Activated T-cell treated with anti-CD3 and anti-CD28 coated beads for 4 hours (primary cell): ENCODE results near the gene RNF114.
A peak's percentile ranks its signal among the peaks of the same experiment; 100 is the strongest.
"Not testable (repeated sequence)": the region's sequence is repeated elsewhere in the genome, so short reads cannot be mapped to it uniquely, and the experiment has no call there.

Experiments used
- DNase-seq: peaks from one replicate; pipeline ENCODE4 v3.0.0-alpha.2; 2020

Gene RNF114

DNA sequence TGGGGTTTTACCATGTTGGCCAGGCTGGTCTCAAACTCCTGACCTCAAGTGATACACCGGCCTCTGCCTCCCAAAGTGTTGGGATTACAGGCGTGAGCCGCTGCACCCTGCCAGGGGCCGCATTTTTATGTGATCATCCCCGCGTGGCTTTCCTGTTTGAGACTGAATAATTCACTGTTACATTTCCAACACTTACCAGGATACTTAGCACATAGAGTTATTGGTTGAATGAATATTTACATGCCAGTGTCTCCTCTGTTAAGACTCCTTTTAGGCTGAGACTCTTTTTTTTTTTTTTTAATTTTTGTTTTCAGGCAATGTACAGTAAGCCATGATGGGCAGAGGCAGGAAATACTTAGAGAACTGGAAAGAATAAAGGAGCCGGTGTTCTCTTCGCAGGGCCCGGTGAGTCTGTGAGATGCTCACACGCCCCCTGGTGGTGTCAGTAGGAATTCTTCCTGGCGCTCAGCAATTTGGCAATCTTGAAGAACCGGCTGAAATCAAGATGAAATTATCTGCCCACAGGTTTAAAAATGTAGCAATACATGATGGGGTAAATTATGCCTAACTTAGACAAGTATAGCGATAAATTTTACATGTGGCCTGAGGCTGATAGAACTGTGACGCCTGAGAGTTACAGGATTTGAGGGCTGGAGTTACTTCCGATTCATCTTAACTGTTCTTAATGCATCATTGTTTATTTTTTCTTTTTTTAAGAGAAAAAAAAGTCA lies 7.6 kb upstream of the RNF114 start:
- peak; percentile 76 for DNase-seq

DNA sequence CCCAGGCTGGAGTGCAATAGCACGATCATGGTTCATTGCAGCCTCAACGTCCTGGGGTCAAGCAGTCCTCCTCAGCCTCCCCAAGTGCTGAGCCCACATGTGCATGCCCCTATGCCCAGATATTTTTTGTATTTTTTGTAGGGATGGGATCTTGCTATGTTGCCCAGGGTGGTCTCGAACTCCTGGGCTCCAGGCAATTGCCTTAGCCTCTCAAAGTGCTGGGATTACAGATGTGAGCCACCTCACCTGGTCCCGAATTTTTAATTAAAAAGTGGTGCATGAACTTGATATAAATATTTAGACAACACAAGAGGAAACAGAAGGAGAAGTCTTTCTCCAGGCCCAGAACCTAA lies 7.1 kb upstream of the RNF114 start:
- no peak for DNase-seq

DNA sequence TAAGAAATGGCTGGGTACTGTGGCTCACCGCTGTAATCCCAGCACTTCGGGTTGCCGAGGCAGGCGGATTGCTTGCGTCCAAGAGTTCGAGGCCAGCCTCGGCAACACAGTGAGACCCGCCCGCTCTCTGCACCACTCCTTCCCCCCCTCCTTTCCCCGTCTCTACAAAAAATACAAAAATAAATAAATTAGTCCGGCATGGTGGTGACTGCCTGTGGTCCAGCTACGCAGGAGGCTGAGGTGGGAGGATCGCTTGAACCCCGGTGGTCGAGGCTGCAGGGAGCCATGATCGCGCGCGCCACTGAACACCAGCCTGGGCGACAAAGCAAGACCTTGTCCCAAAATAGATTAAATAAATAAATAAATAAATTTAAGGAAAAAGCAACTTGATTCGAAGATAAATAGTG lies 448 bp upstream of the RNF114 start:
- no peak for DNase-seq

DNA sequence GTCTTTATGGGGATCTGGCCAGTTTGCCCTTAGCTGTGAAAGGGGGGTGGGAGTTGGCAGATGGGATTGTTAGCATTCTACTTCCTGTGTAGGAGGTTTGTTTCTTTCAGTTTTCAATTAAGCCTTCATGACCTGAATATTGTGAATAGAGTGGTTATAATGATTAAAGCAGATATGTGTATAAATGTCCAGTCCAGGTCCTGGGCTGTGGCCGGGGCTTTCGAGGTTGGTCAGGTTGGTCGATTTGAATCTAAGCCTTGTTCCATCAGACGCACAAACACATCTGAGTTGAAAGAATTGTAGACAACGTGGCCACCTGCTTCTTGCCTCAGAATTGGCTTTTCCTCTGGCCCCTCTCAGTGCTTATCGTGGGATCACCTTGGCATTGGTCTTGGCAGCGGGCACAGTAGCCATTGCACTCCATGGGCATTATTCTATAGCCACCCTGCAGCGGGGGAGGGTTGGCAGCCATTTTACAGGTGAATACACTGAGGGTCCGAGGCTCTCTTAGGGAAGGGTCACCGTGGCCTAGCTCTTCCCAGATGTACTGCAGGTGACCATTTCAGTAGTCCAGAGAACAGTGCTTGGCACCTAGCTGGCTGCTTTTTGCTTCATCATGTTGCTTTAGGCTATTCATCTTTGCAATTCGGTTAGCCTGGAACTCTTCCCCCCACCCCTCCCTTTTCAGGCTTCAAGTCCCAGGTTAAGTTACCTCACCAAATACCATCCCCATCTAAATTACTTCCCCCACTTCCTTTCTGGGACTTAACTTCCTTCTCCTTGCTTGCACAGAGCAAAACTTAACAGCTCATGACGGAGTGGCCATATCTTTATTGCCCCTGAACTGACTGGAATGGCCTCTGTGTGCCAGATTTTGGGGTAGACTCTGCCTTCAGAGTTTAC lies 1.1 kb downstream of the RNF114 start:
- DNase-seq = no peak

DNA sequence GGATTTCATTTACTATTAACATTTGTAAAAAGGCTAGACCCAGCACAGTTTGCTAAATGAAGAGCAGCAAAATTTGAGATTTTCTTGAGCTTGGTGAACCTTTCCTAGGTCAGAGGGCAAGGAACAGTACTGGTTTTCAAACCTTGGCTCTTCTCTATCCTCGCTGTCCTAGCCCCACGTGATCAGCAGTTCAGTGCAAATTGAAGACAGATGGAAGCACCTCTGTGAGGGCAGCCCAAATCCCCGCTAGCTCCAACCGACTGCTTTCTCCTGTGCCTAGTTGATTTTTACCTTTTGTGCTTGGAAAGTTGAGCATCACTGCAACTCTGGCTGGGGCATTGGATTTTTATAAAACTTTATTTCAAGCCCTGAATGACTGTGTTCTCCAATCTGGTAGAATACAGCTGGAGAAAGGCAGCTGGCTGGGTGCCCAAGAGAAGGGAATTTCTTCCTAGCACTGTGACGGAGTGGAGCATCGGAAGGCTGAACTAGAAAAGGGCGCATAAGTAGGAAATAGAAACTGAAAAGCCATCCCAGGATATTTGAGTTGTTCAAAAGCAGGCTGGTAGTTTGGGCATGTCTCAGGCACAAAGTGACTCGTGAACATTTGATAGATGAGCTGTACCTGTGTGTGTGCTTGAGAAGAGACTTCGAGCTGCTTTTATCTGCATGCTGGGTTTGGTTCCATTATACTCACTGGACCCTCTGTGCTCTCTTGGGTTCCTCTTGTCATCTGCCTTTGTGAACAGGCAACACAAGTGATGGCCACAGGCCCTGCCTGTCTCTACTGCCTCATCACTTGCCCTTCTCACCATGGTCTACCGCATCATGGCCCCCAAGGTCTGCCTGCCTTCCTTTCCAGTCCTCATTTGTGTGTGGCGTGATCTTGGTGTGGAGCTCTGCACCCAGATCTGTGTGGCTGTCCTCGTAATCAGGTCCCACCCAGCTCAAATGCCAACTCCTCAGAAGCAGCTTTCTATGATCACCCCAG lies 2.3 kb downstream of the RNF114 start:
- no peak for DNase-seq

DNA sequence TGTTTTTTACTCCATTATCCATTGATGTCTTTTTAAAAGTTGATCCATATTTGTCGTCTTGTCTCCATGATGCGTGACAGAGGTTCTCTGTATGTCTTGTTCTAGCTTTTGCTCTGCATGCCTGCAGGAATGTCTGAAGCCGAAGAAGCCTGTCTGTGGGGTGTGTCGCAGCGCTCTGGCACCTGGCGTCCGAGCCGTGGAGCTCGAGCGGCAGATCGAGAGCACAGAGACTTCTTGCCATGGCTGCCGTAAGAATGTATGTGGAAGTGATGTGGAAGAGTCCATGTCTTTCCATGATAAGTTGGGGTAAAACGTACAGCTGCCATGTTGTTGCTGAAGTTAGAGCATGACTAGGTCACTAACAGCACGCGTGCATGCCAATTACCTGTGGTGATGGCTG lies 5.3 kb downstream of the RNF114 start:
- no peak for DNase-seq

DNA sequence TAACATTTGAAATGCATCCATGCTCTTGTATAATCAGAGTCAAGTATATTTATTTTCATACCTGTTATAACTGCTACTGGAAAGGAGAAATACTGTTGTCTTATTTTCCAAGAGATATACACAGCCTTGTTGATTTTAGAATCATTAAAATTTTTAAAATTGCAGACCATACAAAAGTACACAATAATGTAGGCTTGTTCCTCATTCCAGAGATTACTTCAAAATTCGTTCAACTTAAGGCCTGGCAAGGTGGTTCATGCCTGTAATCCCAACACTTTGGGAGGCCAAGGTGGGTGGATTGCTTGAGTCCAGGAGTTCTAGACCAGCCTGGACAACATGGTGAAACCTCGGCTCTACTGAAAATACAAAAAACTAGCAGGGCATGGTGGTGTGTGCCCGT lies 6.1 kb downstream of the RNF114 start:
- no peak for DNase-seq

DNA sequence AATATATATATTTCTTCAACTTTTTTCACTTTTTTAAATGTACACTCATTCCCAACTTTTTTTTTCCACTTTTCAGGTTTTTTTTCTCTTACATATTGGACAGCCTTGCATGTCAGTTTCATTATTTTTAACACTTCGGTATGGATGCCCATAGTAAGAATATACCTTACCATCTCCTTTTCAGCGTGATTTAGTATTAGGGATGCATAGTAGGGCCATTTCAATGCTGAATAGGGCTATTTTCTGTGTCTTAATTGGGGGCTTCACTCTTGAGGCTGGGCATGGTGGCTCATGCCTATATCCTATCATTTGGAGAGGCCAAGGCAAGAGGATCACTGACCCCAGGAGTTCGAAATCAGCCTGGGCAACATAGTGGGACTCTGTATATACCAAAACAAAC lies 6.7 kb downstream of the RNF114 start:
- DNase-seq = no peak

DNA sequence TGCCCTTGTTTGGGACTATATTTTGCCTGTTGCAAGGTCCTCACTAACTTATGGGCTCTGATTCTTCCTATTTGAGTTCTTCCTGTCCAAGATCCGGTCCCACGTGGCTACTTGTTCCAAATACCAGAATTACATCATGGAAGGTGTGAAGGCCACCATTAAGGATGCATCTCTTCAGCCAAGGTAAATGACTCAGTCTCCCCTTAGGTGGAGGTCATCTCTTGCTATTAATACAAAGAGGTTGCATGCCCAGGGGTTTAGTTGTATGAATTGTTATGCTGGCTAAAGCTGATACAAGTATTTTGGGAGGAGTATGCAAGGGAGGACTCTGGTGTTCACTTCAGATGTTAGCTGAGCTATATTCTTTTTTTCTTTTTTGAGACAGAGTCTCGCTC lies 9.1 kb downstream of the RNF114 start:
- DNase-seq = no peak

DNA sequence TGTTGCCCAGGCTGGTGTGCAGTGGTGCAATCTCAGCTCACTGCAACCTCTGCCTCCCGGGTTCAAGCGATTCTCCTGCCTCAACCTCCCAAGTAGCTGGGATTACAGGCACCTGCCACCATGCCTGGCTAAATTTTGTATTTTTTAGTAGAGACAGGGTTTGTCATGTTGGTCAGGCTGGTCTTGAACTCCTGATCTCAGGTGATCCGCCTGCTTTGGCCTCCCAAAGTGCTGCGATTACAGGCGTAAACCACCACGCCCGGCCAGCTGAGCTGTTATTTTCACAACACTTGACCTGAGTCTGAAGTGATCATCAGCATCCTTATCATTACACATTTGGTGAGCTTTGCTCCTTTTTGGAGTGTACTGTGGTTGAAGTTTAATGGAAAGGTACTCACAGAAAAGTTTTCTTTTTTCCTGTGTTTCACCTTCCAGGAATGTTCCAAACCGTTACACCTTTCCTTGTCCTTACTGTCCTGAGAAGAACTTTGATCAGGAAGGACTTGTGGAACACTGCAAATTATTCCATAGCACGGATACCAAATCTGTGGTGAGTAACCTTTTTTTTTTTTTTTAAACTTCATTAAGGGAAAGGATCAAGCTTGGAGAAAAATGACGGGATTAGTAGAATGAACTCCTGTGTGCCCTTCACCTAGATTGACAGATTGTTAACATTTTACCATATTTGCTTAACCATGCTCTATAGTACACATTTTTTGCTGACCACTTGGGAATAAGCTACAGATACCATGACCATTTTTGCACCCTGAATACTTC lies 9.7 kb downstream of the RNF114 start:
- no peak for DNase-seq

DNA sequence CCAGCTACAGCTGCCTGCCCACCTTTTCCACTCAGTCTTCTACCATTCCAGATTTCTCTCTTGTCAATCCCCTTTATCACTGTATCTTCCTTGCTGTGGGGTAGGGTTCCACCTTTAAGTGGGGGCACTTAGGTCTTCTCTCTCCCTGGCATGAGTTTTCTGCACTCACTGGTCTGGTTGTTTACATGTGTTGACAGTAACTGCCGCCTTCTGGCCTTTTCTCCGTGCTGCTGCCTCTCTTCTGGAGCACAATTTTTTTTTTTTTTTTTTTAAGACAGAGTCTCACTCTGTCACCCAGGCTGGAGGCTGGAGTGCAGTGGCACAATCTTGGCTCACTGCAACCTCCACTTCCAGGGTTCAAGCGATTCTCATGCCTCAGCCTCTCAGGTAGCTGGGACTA lies 12.0 kb downstream of the RNF114 start:
- no peak for DNase-seq

DNA sequence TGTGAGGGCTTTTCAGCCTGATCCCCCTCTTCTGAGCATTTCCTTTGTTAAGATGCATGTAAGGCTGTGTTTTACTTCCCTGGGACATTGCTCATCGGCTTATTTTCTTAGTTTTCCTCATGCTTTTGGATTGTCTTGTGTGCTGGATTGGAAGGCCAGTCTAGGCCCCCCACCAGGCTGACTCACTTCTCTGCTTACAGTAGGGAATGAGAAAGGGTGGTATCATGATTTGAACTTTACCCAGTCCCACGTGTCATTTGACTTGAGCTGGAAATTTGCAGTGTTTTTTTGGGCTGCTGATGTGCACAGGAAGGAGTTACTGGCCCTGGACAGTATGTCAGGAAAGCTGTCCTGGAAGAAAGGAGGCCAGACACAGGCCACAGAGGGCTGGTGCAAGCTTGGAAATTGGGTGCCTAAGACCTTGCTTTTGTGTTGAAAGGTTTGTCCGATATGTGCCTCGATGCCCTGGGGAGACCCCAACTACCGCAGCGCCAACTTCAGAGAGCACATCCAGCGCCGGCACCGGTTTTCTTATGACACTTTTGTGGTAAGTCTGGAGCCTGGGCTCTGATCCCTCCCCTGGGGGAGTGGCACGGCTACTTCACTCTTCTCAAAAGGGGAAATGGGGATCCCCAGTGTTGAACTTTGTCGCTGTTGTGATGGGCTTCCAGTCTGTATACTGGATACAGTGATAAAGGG lies 12.8 kb downstream of the RNF114 start:
- DNase-seq = no peak

DNA sequence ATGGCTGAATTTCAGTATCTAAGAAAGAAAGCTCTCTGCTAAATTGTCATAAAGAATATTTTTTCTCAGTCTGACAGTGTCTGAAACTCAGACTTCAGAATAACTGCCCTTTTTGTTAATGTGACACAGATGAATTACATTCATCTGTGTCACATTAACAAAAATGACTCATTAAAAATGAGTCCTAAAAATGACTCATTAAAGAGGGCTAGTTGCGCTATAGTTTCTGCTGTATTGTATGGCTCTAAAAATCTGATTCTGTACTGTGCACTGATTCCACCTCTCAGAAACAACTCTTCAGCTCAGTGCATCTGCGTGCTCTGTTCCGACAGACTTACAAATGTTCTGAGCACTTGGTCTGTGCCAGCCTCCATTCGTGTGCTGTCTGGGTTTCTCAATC lies 15.0 kb downstream of the RNF114 start:
- DNase-seq = no peak

DNA sequence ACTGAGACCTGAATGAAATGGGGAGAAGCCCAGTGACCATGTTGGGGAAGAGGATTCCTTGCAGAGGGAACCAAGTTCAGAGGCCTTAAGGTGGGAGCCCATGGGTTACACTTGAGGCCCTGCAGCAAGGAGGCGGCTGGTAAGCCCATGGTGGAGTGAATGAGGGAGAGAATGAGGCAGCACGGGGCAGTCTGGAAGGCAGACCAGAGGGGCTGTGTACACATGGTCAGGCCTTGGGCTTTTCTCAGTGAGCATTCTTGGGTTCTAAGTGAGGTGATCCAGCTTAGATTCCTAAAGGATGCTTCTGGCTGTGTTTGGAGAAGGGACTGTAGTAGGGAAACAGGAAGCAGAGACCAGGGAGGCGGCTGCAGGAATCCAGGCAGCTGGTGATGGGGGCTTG lies 19.0 kb downstream of the RNF114 start:
- no peak for DNase-seq

DNA sequence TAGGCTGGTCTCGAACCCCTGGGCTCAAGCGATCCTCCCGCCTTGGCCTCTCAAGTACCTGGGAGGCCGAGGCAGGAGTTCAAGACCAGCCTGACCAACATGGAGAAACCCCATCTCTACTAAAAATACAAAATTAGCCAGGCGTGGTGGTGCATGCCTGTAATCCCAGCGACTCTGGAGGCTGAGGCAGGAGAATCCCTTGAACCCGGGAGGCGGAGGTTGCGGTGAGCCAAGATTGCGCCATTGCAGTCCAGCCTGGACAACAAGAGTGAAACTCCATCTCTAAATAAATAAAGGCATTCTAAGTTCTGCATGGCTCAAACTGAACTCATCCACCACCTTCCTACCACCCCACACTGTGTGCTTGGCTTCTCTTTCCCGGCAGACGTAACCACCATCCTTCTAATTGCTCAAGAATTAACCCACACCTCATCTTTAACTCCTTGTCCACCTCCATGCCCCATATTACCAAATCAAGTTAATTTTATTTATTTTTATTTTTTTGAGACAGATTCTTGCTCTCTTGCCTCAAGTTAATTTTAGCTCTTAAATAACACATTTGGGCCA lies 19.7 kb downstream of the RNF114 start:
- not testable (repeated sequence) for DNase-seq

DNA sequence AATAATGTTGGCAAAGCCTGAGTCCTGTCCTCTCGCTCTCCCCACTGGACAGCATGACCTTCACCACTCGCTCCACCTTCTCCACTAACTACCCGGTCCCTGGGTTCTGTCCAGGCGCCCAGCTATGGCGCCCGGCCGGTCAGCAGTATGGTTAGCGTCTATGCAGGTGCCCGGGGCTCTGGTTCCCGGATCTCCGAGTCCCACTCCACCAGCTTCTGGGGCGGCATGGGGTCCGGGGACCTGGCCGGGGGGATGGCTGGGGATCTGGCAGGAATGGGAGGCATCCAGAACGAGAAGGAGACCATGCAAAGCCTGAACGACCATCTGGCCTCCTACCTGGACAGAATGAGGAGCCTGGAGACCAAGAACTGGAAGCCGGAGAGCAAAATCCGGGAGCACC lies 20.5 kb downstream of the RNF114 start:
- DNase-seq = no peak

DNA sequence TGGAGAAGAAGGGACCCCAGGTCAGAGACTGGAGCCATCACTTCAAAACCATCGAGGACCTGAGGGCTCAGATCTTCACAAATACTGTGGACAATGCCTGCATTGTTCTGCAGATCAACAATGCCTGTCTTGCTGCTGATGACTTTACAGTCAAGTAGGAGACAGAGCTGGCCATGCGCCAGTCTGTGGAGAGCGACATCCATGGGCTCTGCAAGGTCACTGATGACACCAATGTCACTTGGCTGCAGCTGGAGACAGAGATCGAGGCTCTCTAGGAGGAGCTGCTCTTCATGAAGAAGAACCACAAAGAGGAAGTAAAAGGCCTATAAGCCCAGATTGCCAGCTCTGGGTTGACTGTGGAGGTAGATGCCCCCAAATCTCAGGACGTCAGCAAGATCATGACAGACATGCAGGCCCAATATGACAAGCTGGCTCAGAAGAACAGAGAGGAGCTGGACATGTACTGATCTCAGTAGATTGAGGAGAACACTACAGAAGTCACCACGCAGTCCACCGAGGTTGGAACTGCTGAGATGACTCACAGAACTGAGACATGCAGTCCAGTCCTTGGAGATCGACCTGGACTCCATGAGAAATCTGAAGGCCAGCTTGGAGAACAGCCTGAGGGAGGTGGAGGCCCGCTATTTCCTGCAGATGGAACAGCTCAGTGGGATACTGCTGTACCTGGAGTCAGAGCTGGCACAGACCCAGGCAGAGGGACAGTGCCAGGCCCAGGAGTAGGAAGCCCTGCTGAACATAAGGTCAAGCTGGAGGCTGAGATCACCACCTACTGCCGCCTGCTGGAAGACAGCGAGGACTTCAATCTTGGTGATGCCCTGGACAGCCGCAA lies 21.1 kb downstream of the RNF114 start:
- DNase-seq = not testable (repeated sequence)

DNA sequence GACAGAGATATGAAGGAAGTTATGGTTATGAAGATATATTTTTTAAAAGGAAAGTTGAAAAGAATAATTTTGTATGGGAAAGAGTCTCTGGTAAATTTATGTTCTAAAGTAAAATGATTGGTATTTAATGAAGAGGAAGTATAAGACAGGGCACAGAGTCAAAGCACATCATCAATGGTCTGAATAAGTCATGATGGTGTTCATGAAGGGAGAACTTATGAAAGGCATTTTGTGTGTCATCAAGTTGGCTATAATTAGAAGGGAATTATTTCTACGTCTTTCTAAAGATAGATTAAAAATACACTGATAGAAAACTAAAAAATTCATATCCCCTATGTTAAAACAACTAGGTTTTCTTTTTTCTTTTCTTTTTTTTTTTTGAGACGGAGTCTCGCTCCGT lies 25.2 kb downstream of the RNF114 start:
- DNase-seq = no peak

DNA sequence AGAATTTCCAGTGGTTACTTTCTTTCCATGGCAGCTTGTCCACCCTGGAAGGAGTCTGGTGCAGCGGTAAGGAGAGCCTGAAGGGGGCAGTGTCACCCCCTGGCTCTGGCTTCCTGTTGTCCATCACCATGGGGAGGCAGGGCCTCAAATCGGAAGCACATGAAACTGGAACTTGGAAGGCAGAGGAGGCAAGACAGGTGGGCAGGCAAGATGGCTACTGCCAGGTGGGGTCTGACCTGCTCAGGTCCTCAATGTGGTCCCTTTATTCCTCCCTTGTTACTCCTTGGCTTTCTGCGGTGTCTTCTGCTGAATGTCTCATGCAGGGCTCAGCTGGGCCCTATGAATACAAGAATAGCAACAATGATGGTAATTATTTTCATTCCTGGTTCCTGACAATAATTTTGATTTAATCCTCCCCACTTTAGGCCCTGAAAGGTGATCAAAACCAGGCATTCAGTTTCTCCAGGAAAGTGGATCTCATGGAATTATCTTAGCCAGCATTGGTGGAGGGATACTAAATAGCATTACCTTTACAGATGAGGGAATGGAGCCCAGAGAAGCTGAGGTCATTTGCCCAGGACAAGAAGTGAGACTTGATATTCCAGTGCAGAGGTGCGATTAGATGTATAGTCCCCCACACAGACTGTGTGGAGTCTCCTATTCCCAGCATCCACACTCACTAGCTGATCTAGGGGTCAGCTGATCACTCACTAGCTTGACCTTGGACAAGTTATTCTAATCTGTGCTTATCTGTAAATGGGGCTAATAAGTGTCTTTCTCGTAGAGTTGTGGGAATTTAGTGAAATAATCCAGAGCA lies 29.0 kb downstream of the RNF114 start:
- DNase-seq = no peak
